Measurements from ENCODE around the gene KRTAP20-2.

DNA sequence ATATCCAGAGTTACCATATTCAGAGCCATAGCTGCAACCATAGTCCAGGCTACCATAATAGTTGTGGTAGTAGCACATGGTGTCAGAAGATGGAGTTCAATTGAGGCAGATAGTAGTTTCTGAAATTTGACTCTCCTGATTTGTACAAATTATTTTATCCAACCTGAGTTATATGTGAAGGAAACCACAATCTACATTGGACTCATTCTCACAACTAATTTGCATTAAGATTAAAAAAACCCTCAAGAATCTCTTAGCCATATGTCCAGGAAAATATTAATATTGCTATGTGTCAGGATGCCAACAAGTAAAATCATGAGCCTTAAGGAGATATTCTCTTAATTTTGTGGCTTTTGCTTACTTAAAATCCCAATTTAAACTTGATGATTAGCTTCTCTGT, 44.7 kb upstream of the KRTAP20-2 start, which contains the start of gene KRTAP22-2:
- TF ChIP-seq, protein P1, sequence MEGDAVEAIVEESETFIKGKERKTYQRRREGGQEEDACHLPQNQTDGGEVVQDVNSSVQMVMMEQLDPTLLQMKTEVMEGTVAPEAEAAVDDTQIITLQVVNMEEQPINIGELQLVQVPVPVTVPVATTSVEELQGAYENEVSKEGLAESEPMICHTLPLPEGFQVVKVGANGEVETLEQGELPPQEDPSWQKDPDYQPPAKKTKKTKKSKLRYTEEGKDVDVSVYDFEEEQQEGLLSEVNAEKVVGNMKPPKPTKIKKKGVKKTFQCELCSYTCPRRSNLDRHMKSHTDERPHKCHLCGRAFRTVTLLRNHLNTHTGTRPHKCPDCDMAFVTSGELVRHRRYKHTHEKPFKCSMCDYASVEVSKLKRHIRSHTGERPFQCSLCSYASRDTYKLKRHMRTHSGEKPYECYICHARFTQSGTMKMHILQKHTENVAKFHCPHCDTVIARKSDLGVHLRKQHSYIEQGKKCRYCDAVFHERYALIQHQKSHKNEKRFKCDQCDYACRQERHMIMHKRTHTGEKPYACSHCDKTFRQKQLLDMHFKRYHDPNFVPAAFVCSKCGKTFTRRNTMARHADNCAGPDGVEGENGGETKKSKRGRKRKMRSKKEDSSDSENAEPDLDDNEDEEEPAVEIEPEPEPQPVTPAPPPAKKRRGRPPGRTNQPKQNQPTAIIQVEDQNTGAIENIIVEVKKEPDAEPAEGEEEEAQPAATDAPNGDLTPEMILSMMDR (IDR thresholded peaks at IDR 0.05; ENCODE audit: poor library complexity): no peak
- TF ChIP-seq EZH2phosphoT487 (IDR thresholded peaks at IDR 0.05; ENCODE audit: low read depth, severe bottlenecking, unreplicated experiment): no peak
- no peak for TF ChIP-seq EZH2 (IDR thresholded peaks at IDR 0.05; ENCODE audit: borderline replicate concordance)
